GM19193 (cell line): ENCODE measurements around the gene ERF.

Experiments
- POLR2A ChIP-seq: IDR thresholded peaks from 4 replicates; pipeline ENCODE4 v1.6.1; 2011; ENCODE audit not compliant: insufficient read depth, insufficient read length; ENCODE audit errors: extremely low read depth

Gene ERF

DNA sequence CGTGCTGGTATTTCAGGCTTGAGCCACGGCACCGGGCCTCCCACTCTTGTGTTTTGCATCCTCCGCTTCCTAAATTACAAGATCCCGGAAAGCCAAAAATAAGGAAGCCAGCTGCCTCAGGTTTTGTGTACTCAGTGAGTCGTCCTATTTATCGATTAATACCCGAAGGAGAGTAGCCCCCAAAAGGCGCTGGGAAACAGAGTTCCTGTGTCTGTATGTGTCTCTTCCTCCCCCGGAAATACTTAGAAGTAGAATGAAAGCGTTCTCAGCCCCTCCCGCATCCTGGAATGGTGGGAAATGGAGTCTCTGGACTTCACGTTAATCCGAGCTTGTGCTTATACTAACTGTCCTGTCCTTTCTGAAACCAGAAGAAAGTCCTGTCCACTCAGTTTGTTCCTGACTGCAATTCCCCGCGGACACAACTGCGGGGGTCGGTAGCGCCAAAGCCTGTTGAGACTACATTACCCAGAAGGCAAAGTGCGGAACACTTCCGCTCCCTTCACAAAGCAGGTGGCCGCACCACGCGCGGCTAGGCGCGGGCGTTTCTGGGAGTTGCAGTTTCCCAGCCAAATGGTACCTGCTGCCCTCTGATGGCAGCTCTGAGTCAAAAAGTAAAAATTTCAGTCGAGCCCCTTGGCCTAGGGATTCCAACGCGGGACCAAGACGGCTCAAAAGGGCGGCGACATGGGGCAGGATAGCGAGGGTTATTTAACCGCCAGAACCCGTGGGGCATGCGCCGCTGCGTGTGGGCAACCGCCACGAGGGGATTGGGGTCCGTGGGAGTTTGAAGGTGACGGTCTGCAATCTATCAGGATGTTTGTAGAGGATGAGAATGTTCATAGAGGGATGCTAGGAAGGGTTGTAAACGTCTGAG is 10.3 kb downstream of the ERF start:
- peak; percentile 31 for TF ChIP-seq POLR2A

DNA sequence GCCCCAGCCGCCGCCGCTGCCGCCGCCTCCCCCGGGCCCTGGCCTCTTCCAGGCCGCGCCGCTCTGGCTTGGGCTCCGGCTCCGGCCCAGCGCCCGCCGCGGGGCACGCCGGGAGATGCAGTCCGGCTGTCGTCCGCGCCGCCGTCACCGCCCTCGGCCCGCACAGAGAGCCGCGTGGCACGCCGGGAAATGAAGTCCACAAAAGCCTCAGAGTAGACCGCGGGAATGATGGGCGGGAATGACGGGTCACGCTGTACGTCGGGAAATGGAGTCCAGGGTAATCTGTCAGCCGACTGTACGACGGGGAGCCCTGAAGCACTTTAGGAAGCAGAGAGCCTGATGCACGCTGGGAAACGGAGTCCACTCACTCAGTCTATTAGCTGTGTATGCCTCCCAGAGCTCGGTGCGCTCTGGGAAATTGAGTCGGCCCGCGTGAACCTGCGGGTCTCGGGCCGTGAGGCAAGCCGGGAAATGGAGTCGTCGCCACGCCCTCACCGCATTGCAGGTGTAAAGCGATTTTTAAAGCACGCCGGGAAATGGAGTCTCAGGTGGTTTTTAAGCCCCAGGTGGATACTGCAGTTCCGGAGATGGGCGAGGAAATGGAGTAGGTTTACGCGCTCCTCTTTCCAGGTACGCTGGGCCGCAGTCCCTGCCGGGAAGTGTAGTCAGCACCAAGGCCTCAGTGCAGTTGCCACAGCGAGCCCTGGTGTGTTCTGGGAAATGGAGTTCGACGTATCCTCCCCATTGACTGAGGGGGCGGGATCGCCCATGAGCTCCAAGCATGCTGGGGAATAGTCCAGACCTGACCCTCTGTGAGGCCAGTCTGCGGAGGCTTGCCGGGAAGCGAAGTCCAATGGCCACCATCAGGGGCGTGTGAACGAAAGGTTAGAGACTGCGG is 12.2 kb downstream of the ERF start, which contains the start of gene GSK3A:
Gene GSK3A (minus strand): TSS at position 91 of the 898 bp plus-strand sequence. CDS start 137 bp downstream, outside the sequence.
- peak; percentile 82 for TF ChIP-seq POLR2A

DNA sequence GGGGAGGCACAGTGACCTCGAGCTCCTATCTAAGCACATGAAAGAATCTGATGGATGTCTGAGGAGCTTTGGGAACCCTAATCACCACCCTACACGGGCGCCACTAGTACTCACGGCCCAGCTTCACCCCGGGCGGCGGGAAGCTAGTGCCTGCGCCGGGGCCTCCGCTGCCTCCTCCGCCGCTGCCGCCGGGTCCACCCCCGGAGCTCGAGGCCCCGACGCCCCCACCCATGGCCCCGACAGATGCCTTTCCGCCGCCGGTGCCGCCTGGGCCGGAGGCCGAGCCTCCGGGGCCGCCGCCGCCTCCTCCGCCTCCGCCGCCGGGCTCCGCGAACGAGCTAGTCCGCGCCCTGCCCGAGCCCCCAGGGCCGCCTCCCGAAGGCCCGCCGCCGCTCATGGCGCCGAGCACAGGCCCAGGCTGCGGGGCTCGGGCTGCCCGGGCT is 12.8 kb downstream of the ERF start:
- no peak for TF ChIP-seq POLR2A

GRCh38 chr19:42241279-42241678 is 13.6 kb downstream of the ERF start:
- TF ChIP-seq POLR2A = no peak

DNA sequence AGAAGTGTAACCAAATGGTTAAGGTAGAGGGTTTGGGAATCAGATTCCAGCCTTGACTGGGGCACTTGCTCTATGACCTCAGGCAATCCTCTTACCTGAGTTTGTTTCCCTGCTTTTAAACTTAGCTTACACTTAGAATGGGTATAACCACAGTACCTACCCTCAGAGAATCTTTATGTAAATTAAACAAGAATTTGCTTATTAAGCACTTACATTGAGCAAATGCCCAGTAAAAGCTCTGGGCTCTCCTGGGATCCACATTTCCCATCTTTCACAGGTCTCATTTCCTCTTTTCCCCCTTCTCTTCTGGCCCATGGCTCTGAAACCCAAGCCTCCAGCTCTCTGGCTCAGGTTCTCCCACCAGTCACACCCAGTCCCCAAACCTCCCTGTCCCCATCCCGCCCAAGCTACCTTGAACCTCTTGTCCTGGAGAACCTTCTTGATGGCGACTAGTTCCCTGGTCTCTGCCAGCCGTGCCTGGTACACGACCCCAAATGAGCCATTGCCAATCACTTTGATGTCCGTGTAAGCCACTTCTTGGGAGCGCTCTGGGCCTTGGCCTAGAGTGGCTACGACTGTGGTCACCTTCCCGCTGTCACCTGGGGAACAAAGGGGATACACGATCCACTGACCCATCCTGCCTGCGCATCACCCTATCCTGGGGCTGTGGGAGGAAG is 15.2 kb downstream of the ERF start:
- no peak for TF ChIP-seq POLR2A

GRCh38 chr19:42235181-42235580 is 19.7 kb downstream of the ERF start:
- TF ChIP-seq POLR2A = no peak

DNA sequence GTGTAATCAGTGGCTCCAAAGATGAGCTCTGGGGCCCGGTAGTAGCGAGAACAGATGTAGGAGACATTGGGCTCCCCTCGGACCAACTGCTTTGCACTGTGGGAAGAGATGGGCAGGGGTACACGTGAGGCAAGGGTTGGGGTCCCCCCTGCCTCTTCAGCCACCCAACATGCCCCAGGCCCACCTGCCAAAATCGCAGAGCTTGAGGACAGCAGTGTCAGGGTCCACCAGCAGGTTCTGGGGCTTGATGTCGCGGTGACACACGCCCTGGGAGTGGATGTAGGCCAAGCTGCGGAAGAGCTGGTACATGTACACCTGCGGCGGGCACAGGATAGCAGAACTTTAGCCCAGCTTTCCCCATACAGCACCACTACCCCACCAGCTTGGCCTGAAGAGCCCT is 20.6 kb downstream of the ERF start:
- TF ChIP-seq POLR2A = peak; percentile 9

DNA sequence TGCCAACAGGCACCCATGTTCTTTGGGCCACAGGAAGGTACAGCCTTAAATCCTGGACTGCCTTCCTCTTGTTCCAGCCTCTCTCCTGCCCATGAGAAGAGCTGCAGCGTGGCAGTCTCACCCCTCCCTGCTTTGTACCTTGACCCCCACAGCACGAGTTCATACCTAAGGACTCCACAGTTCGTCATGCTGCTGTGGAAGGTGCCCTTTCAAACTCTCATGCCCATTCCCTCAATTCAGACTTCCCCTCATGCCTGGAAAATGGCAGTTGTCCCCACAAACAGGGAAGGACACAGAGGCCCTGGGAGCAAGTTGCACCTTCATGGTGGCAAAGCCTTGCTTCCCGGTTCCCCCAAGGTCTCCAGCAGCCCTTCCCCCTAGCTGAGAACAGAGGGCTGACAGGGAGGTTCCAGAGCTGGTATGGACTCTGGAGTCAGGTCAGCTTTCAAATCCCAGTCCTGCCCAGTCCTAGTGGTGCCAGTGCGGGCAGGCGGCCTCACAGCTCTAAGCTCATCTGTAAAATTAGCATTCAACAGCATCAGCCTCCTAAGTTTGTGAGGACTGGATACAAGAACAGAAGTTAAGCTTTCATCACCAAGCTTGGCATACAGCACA is 21.1 kb downstream of the ERF start:
- no peak for TF ChIP-seq POLR2A

- TF ChIP-seq POLR2A = no peak
Measured at GRCh38 chr19:42233106-42233505, 21.8 kb downstream of the ERF start.

GRCh38 chr19:42232435-42232834 is 22.5 kb downstream of the ERF start:
- peak; percentile 18 for TF ChIP-seq POLR2A

DNA sequence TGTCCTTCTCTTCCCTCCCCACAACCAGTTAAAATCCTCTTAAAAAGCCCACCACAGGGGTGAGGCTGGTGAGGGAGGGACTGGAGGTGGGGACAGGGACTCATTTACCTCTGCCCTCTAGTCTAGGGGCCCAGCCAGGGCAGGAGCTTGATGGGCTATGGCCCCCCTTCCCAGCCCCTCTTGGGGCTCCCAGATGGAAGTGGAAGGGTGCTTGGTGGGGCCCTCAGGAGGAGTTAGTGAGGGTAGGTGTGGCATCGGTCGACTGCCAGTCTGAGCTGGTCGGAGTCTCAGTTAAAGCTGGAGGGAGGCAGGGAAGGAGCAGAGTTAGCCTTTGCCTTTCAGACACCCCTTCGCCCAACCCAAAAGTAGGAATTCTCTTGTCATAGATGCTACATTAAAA is 24.4 kb downstream of the ERF start:
- TF ChIP-seq POLR2A = no peak

GRCh38 chr19:42229855-42230351 is 25.0 kb downstream of the ERF start:
- no peak for TF ChIP-seq POLR2A

DNA sequence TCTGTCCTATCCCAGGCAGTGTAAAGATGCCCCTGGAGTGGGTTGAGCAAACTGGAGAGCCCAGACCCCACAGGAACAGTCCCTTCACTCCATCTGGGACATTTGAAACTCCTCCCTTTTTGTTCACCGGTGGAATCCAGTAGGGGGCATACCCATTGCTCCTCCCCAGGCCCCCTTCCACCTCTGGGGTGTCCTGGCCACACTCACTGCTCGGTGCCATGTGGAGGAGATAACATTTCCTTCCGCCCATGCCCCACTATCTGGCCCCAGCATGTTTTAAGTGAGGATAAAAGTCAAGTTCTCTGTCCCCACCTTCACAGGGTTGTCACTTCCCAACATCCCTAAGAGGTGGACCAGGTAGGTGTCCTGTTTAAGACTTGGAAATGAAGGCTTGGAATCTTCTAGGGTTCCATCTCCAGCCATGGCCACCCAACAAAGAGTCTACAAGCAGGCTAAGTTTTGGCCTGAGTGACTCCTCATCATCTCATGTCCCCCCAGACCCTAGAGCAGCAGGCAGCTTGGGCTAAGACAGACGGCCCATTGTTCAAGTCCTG is 25.6 kb downstream of the ERF start:
- TF ChIP-seq POLR2A = no peak

DNA sequence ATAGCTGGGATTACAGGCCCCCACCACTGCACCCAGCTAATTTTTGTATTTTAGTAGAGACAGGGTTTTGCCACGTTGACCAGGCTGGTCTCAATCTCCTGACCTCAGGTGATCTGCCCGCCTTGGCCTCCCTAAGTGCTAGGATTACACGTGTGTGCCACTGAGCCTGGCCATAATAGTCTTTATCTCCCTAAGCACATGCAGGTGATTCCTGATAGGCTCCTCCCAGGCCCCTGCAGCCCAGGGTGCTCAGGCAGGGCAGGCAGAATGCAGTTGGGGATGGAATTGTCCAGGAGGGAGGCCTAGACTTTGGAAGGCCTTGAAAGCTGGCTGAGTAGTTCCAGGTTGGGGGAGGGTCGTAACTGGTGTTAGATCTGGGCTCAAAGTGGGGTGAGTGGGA is 26.3 kb downstream of the ERF start:
- TF ChIP-seq POLR2A = no peak

GRCh38 chr19:42226886-42227285 is 28.0 kb downstream of the ERF start:
- no peak for TF ChIP-seq POLR2A
